Activated naive CD8-positive, alpha-beta T cell treated with anti-CD3 and anti-CD28 coated beads, Interleukin-2, amount 50 U/mL, for 16 hours (primary cell): ENCODE measurements around the gene PRR36.
"Not testable (repeated sequence)": the region's sequence is repeated elsewhere in the genome, so short reads cannot be mapped to it uniquely, and the experiment has no call there.

Experiments used
- DNase-seq: peaks from one replicate; pipeline ENCODE4 v3.0.0-alpha.2; 2020; ENCODE audit warnings: low read depth, low spot score

The PRR36 gene

GRCh38 chr19:7899751-7900378, 25.7 kb upstream of the PRR36 start:
- no peak for DNase-seq

DNA sequence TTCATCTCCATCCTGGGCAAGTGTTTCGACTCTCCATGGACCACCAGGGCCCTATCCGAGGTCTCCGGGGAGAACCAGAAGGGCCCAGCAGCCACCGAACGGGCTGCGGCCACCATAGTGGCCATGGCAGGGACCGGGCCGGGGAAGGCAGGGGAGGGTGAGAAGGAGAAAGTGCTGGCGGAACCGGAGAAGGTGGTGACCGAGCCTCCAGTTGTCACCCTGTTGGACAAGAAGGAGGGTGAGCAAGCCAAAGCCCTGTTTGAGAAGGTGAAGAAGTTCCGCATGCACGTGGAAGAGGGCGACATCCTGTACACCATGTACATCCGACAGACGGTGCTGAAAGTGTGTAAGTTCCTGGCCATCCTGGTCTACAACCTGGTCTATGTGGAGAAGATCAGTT, 24.8 kb upstream of the PRR36 start:
- DNase-seq: no peak

- no peak for DNase-seq
Observed at GRCh38 chr19:7897292-7897691, 23.1 kb upstream of the PRR36 start.

GRCh38 chr19:7895565-7895964, 21.4 kb upstream of the PRR36 start:
- DNase-seq: no peak

DNA sequence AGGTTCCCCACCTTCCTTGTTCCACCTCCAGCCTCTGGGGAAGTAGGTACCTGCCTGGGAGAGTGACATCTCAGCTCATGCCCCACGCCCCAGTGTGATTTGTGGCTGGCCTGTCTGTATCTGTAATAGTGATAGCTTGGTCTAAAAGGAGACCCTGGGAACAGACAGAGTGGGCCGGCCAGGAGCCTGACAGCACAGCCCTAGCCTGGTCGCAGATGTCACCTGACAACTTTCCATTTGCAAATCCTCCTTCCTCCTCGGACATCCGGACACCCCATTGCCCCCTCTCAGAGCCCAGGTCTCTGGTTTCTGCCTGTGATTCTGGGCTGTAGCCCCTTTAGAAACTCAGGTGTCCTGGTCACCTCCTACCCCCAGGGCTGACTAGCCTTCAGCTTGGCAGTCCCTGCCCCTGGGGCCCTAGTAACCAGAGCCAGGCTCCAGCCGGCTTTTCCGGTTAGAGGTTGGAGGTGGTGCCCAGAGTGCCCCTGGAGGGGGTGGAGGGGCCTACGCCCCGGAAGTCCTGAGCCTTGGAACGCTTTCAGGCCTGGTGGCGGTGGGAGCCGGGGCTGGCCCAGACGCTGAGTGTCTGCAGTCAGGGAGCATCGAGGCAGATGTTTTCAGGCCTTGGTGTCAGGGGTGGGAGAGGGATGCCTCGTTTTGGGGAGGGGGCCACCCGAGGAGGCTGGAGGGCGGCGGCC, 20.6 kb upstream of the PRR36 start:
- no peak for DNase-seq

DNA sequence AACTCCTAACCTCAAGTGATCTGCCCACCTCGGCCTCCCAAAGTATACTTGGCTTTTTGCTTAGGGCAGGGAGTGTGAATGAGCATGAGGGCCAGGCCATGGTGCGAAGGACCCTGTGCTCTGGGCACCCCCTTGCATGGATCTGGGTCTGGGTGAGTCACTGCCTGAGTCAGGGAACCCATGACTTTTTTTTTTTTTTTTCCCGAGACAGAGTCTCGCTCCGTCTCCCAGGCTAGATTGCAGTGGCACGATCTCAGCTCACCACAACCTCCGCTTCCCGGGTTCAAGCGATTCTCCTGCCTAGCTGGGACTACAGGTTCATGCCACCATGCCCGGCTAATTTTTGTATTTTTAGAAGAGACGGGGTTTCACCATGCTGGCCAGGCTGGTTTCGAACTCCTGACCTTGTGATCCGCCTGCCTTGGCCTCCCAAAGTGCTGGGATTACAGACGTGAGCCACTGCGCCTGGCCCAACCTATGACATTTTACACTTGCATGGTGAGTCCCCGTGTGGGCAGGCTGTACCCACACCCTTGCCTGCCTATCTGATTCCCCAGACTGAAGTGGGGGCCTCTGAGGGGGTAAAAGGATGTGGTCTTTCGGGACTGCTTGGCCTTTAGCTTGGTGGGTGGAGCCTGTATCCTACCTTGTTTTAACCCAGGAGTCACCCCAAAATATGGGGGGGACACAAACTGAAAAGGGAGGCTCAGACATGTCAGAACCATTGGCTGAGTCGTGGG, 19.3 kb upstream of the PRR36 start:
- not testable (repeated sequence) for DNase-seq

DNA sequence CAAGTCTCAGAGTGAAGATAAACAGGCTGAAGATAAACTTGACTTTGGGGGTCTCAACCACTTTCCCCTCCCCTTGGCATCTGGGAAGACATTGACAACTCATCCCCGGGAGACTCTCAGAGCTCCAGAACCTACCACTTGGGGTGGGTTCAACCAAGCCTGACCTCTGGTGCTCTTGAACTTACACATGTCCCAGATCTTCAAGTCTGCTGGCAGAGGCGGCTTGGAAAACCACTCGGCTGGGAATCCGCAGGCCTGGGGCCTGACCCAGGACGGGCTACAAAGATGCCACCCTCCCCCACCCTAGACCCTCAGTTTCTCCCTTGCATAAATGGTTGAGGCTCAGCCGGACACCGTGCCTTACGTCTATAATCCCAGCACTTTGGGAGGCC, 14.6 kb upstream of the PRR36 start:
- DNase-seq: no peak

DNA sequence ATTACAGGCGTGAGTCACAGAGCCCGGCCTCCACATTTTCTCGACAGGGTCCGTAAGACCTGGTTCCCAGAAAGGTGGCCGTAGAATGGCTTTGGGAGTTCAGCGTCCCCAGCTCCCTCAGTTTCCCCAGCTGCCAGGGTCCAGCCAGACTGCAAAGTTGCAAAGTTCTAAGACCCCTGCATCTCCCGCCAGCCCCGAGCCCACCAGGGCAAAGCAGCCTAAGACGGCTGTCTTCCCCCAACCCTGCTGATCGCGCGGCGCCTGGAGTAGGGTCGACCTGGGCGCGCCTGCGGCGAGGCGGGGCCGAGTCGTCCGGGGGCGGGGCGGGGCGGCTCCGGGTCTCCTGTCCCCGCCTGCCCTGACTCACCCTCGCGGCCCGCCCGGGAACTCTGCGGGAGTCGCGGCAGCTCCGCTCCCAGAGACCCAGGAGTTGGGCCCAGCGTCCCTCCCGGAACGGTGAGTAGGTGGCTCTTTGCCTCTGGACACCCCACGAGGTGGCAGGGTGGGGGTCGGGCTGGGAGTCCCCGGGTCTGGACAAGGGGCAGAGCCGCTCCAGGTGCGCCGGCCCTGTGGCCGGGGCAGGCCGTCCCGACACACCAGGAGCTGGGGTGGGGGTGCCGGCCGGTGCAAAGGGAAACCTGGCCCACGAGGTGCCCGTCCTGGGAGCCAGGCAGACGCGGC, 14.1 kb upstream of the PRR36 start, which contains the start of gene LRRC8E:
Gene LRRC8E (plus strand): TSS at position 366 of the 681 bp plus-strand sequence. CDS start 7,094 bp downstream, outside the sequence.
- no peak for DNase-seq

- no peak for DNase-seq
Observed at GRCh38 chr19:7887408-7888144, 13.4 kb upstream of the PRR36 start.

DNA sequence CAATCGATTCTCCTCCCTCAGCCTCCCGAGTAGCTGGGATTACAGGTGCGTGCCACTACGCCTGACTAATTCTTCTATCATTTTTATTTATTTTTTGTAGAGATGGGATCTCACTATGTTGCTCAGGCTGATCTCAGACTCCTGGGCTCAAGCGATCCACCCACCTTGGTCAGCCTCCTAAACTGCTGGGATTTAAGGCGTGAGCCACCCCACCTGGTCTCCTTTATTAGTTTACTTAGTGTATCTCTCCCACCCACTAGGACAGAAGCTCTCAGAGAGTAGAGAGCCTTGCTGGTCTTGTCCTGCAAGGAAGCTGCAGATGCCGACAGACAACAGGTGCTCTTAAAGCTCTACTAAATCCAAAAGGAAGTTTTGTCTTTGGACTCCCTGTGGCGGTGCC, 11.6 kb upstream of the PRR36 start:
- DNase-seq: no peak

GRCh38 chr19:7883796-7884570, 9.8 kb upstream of the PRR36 start:
- no peak for DNase-seq

DNA sequence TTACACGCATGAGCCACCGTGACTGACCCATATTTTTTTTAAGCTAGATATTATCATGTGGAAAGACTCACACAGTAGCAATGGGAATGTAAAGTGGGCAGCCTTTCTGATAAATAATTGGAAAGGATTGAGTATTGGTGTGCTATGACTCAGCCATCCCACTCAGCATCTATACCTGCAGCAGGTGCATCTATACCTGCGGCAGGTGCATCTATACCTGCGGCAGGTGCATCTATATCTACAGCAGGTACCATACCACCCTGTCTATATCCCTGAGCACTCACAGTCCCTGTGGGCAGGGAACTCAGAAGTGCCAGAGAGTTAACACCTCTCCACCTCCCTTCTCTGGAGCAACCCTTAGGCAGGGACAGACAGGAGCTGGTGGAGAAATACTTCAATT, 8.9 kb upstream of the PRR36 start:
- no peak for DNase-seq

DNA sequence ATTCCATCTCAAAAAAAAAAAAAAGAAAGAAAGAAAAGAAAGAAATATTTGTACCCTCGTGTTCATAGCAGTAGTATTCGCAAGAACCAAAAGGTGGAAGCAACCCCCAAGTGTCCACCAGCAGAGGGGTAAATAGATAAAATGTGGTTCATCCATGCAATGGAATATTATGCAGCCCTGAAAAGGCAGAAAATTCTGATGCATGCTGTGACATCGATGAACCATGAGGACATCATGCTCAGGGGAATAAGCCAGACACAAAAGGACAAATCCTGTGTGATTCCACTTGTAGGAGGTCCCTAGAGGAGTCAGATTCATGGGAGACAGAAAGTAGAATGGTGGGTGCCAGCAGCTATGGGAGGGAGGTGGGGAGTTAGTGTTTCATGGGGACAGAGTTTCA, 7.7 kb upstream of the PRR36 start:
- no peak for DNase-seq

DNA sequence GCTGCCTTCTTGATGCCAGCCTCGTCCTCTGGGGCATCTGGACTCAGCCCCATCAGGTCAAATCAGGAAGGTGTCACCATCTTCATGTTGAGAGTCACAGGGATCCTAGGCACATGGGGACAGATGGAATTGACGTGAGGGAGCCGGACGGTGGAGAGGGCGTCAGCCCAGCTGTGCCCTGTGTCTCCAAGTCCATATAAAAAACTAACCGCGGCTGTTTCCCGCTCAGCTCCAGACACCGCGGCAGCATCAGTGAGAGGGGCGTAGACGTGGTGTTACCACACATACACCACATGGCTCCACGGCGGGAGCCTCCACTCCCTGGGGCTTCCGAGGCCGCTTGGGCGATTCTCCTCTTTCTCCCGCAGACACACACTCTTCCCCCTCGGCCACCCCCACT, 5.6 kb upstream of the PRR36 start:
- no peak for DNase-seq

DNA sequence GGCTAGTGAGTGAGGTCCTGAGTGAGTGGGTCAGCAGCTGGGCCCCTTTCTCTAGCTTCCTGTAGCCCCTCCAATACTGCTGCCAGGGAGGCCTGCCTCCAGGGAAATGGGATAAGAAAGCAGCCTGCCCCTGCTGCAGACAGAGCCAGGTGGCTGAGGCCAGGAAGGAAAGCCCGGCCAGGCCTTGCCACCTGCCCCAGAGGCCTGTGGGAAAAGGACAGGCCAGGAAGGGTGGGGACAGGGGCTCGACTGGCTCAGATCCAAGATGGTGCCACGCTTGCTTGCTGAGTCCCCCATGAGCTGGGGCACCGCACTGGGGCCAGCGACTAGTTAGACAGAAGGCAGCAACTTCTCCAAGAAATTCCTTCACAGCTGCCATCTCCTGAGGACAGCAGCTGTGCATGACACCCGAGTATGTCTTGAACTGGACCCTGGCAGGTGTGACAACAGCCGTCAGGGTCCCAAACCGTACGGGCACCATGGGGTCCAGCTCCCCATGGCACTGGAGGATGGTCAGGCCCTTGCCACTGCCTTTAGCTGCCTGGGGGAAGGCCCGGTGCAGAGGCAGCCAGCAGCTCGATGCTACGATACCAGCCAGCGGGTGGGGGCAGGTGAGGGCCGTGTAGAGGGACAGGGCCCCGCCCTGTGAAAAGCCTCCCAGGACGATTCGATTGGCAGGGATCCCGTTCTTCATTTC, 5.1 kb upstream of the PRR36 start:
- no peak for DNase-seq

- DNase-seq: no peak
Observed at GRCh38 chr19:7877249-7877836, 3.2 kb upstream of the PRR36 start.

DNA sequence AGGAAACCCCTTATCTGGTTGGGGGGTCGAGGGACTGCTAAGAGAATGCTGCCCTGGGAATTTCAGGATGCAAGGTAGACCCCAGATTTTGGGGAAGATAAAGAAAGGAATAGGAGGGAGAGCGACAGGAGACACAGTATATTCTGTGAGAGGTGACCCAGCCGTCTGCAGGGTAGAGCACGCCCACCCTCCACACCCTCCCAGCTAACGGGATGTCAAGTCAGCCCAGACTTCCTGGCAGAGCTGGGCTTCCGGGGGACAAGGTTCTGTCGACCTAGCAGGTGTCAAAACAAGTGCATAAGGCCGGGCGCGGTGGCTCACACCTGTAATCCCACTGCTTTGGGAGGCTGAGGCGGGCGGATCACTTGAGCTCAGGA, 695 bp upstream of the PRR36 start:
- DNase-seq: no peak

DNA sequence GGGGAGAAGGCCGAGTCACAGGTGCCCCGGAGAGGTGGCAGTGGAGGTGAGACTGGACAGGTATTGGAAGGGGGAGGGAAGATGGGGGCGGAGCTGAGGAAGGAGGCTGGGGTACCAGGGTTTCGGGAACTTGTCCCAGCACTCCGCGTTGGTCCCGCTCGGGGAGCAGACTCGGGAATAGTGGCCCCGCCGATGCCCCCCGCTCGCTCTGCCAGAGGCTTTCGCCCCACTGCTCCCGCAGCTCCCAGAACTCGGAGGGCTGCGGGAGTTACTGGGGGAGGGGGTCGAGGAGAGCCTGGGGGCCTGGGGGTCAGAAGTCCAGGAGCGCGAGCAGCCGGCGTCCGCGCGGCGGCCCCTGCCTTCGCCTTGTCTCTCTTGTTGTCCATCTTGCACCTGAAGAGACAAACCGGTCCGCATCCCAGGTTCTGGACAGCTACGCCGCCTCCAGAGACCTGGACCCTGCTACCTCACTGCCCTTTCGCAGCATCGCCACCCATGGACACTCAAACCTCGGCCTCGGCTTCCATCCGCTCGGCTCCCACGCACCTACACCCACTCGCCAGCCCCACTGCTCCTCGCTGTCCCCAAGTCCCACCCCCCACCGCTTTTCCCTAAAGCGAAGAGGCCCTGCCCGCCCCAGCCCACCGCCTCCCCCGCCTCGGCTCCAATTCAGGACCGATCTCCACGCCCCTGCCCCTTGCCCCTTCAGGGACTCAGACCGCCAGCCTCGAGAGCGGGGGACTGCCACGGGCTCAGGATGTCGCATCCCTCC, 700 bp downstream of the PRR36 start:
- no peak for DNase-seq
